Panc1 (cell line): ENCODE results near the gene AGBL5. TPM values are rescaled to one million over a fixed set of nuclear protein-coding genes. Genes with fewer than 3 reads are reported as not detected.
A peak's percentile ranks its signal among the peaks of the same experiment; 100 is the strongest.

Experiments used
- ATAC-seq: fragments of 200-7000 bp; cut with Tn5 transposase; 2 replicates; pipeline ENCODE4 v1.9.1; 2020; ENCODE audit warnings: mild to moderate bottlenecking, moderate library complexity
- BruUV-seq: library from RNA; stranded (reverse); fragments of 400-500 nt; replicated peaks from 2 replicates; lab custom pipeline; 2021; lab: Mats Ljungman, UMichigan
- CTCF ChIA-PET: fragments of 300-600 bp; sonication (Branson Sonifier 250); formaldehyde crosslinking; loops from one replicate; lab custom pipeline; 2022; ENCODE audit warnings: antibody characterized with exemption; lab: Charles Lee
- POLR2A ChIA-PET: fragments of 300-600 bp; sonication (Branson Sonifier 250); formaldehyde crosslinking; loops from one replicate; lab custom pipeline; 2022; ENCODE audit warnings: antibody characterized with exemption; lab: Charles Lee
- DNase-seq: peaks from one replicate; pipeline ENCODE4 v3.0.0-alpha.2; 2010; ENCODE audit warnings: low read depth, low spot score
- H3K27ac ChIP-seq: 2 replicates; pipeline ENCODE4 v1.5.1; 2011; ENCODE audit warnings: mild to moderate bottlenecking, low read length, inconsistent platforms
- H3K27me3 ChIP-seq: fragments of 200-500 bp; sonication (Bioruptor generic); 2 replicates; pipeline ENCODE4 v1.6.0; 2014; ENCODE audit warnings: low read length, inconsistent platforms; ENCODE audit not compliant: control insufficient read depth, insufficient read depth
- H3K36me3 ChIP-seq: fragments of 200-500 bp; sonication (Bioruptor generic); 2 replicates; pipeline ENCODE4 v1.5.1; 2014; ENCODE audit warnings: inconsistent platforms, mild to moderate bottlenecking, low read length, moderate library complexity; ENCODE audit not compliant: control insufficient read depth, insufficient read depth
- H3K4me1 ChIP-seq: 2 replicates; pipeline ENCODE4 v1.5.1; 2011; ENCODE audit warnings: inconsistent platforms, mild to moderate bottlenecking, low read length, moderate library complexity; ENCODE audit not compliant: control insufficient read depth, insufficient read depth
- H3K4me3 ChIP-seq, 2 experiments: 2 replicates each; pipeline ENCODE4 v1.5.1; 2011 to 2012; ENCODE audit warnings: low read depth in 2 of 2, low read length in 2 of 2, mild to moderate bottlenecking in 2 of 2, inconsistent platforms in 1 of 2, moderate library complexity in 1 of 2
- H3K9me3 ChIP-seq: fragments of 200-500 bp; sonication (Bioruptor generic); 2 replicates; pipeline ENCODE4 v1.5.1; 2014; ENCODE audit warnings: low read depth, mild to moderate bottlenecking, inconsistent platforms, low read length, moderate library complexity; ENCODE audit not compliant: control insufficient read depth, insufficient read depth
- CTCF ChIP-seq: fragments of 450-650 bp; IDR thresholded peaks from 2 replicates; pipeline ENCODE4 v1.5.1; 2017; ENCODE audit warnings: mild to moderate bottlenecking
- POLR2AphosphoS5 ChIP-seq: IDR thresholded peaks from 2 replicates; pipeline ENCODE4 v1.6.1; 2012; ENCODE audit warnings: mild to moderate bottlenecking, low read depth, low read length, moderate library complexity
- REST ChIP-seq, 2 experiments: IDR thresholded peaks; 2 replicates each; pipeline ENCODE4 v1.6.1; 2011 to 2012; ENCODE audit warnings: low read depth in 2 of 2, control low read depth in 1 of 2, low read length in 1 of 2, mild to moderate bottlenecking in 1 of 2, moderate library complexity in 1 of 2; ENCODE audit not compliant: insufficient read depth in 1 of 2
- SIN3A ChIP-seq: IDR thresholded peaks from 2 replicates; pipeline ENCODE4 v1.6.1; 2012; ENCODE audit warnings: low read depth, mild to moderate bottlenecking, low read length, moderate library complexity, borderline replicate concordance; ENCODE audit not compliant: insufficient read depth
- TCF7L2 ChIP-seq: IDR thresholded peaks from 2 replicates; pipeline ENCODE4 v1.6.1; 2011; ENCODE audit warnings: mild to moderate bottlenecking, low read depth, low read length, inconsistent platforms
- in situ Hi-C: cut with HindIII; loops from 2 replicates; pipeline ENCODE4 v1.10.0; 2016; ENCODE audit warnings: low sequenced_read_pairs, low pct_unique_long_range_greater_than_20kb
- intact Hi-C: fragments of 100-400 bp; cut with micrococcal nuclease; formaldehyde crosslinking; loops from one replicate; pipeline ENCODE4 v1.10.0; 2022; ENCODE audit not compliant: unreplicated experiment
- total RNA-seq: library from RNA; stranded (reverse); gene quantifications from one replicate; pipeline ENCODE4 v1.2.1, GENCODE V29; 2021; ENCODE audit not compliant: unreplicated experiment

The AGBL5 gene
- total RNA-seq, 1 experiment from 2014 or later, result 55.6 TPM

- intact Hi-C loops (no loop called here), in situ Hi-C loops (no loop called here)
- Histone ChIP-seq H3K27me3 (no peaks in the 10 kb centered on the region), H3K27ac (no peak overlapping the region), H3K4me1 (no peaks in the 10 kb centered on the region), H3K36me3 (peaks cover 3% of the 10 kb centered on the region), H3K4me3 (no peak overlapping the region), H3K9me3 (no peaks in the 10 kb centered on the region)
- DNase-seq, result no peak
- TF ChIP-seq POLR2AphosphoS5, result peak; percentile 12; the same call in 1 of the 2 replicates
- TF ChIP-seq REST (IDR thresholded peaks at IDR 0.05; ENCODE audit: insufficient read depth in 1 of 2, low read depth in 2 of 2, low read length in 1 of 2), result no peak
- ChIA-PET CTCF (no interaction called here), POLR2A (no interaction called here)
- no TSS peak for BruUV-seq
- ATAC-seq, result no peak
Observed at GRCh38 chr2:27041752-27042151, 9.7 kb upstream of the AGBL5 start.

- ChIA-PET POLR2A (no interaction called here), CTCF (no interaction called here)
- Histone ChIP-seq H3K27me3 (no peaks in the 10 kb centered on the region), H3K4me3 (no peak overlapping the region), H3K9me3 (no peaks in the 10 kb centered on the region), H3K27ac (no peak overlapping the region), H3K4me1 (no peaks in the 10 kb centered on the region), H3K36me3 (peaks cover 3% of the 10 kb centered on the region)
- BruUV-seq, result no TSS peak
- DNase-seq, result no peak
- in situ Hi-C loops, result no loop called here
- ATAC-seq, result no peak
- TF ChIP-seq POLR2AphosphoS5, result no peak
- TF ChIP-seq TCF7L2, result no peak
- TF ChIP-seq SIN3A, result no peak
- TF ChIP-seq CTCF, result no peak
- no peak for TF ChIP-seq REST (IDR thresholded peaks at IDR 0.05; ENCODE audit: insufficient read depth in 1 of 2, low read depth in 2 of 2, low read length in 1 of 2)
- intact Hi-C loops, result no loop called here
Observed at GRCh38 chr2:27042159-27042661, 9.3 kb upstream of the AGBL5 start.
